GM21390 (cell line): ENCODE measurements around the gene SMG1.
"Not testable (repeated sequence)": the region's sequence is repeated elsewhere in the genome, so short reads cannot be mapped to it uniquely, and the experiment has no call there.

ENCODE experiments used
- ATAC-seq: cut with Tn5 transposase; IDR thresholded peaks from one replicate; pipeline ENCODE4 v1.9.1; 2021; ENCODE audit not compliant: unreplicated experiment

Gene SMG1

DNA sequence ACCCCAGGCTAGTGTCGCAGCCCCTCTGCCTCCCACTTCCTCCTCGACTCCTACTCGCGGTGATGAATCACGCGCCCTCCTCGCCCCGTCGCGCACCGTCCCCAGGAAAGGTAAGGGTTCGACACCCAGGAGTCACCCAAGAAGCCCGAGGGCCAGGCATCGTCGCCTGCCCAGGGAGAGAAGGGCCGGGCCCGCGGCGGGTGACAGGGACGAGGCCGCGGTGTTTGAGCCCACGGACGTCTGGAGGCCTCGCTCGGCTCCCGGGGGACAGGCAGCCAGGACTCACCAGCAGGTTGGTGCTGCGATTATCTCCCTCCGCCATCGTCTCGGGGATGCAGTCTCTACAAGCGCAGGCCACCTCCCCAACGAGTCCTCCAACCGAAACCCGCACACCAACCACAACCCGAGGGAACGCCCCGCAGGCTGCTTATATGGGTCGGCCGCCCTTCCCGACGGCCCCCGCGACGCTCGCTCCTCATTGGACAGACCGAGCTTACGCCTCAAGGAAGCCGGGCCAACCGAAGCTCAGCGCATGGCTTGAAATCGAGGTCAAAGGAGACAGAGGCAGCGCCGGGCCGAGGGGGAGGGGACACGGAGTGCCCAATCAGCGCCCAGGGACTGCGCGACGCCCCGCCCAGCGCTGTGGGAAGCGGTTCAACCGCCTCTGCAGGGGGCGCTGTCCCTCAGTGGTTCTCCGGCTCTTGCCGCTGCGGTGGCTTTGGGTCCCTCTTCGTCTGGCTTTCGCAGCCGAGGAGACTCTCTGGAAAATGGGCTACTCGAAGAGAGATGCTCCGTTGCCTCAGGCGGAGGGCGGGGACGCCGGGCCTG lies 124.8 kb downstream of the SMG1 start, which contains the start of gene ARL6IP1:
ARL6IP1 (minus strand) TSS at position 405 of the 828 bp plus-strand sequence; CDS start at position 322, 83 bp downstream.
- peak; percentile 94 for ATAC-seq

DNA sequence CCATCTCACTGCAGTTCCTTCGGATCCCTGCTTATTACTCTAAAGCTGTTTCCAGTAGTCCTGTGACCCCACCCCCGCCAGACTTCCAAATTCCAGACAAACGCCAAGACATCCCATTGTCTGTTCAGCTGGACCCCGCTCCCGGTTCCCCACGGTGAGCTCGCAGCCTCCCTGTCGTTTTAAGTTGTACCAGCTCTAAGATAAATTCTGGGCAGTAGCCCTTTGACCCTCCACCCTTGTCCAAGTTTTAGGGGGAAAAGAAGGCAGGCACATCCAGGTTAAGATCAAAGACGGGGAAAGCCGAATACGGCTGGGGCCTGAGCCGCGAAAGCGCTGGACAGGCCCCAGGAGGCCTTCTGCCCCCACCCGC lies 125.4 kb downstream of the SMG1 start:
- no peak for ATAC-seq

DNA sequence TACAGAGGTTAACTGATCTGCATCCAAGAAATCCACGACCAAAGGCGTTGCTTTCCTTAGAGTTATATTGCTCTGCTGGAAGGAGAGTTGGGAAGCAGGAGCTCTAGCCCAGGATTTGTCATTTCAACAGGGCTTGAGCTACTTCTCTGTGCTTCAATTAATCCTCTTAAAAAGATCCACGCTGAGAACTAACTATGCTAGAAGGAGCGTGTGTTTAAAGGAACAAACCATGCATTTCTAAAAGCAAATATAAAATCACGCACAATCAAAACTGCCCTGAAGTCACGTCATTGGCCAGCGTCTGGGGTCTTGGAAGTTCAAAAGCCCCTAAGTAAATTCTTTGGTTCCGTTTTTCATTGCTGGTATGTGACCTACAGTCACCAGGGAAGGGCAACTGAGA lies 125.9 kb downstream of the SMG1 start:
- no peak for ATAC-seq

DNA sequence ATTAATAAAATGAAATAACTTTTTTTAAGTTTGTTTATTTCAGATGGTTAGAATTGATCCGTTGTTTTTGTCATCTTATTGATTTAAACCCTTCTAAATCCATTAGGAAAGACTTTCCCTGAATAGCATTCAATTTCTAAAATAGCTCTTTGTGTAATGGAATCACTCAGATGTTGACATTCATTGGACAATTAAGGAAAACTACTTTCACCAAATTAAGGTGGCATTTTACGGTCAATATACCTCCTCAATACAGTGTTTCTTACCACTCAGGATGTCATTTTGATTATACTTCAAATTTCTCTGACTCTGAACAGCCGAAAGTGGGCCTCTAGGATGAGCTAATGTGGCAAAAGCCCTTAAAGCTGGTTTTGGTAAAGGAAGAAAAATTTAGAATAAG lies 126.7 kb downstream of the SMG1 start:
- ATAC-seq = no peak

DNA sequence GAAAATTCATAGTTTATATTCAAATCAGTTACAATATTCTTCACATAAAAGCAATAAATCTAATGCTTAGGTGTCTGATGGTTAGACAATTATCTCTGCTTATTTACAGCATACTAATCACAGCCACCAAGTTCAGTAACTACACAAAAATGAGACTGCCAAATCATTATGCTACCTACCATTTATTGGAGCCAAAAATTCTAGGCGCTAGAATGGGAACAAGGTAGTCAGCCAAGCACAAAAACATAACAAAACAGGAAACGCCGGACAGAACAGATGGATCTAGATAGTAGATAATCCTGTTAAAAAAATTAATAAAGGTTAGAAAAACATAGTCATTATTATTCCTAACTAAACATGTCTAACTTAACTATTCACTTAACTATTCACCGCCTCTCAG lies 128.5 kb downstream of the SMG1 start:
- ATAC-seq = no peak

DNA sequence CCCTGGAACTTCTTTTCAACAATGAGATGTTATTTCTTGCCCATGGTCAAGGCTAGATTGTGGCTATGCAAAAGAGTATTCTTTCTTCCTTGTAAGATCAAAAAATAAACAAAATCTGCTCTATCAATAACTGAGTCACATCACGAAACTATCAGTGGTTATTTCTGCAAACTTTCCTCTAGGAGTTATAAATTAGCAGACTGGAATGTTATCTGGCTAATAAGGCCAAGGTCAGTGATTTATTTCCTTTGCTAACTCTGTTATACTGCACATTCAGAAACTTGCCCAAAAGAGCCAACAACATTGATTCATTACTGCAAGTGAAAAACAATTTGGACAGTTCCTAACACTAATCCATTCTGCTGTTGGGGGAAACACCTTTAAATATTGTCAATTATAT lies 129.8 kb downstream of the SMG1 start:
- ATAC-seq = no peak

DNA sequence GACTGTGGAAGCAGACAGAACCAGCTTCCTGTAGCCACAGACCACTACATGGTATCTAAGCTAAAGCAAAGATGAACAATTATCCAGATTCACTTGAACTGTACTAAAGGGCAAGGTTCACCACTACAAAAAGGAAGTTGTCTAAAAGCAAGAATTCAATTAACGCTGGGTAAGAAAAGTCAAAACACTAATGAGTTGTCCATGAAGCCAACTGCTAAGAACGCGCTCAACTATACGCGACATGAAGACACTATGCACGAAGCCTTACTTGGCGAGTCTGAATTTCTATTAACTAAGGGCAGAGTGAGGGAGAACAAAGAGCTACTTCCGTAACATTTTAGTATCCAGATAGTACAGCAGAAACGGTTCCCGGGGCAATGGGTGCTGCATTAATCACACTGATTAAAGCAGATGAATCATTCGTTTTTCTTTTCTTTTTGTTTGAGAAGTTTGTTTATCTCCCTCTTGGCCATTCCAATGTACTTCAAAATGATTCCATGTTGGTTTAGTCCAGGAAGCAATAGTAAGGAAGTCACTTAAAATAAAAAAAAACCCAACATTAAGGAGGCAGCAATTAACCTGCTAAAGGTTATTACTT lies 133.3 kb downstream of the SMG1 start:
- ATAC-seq = no peak

DNA sequence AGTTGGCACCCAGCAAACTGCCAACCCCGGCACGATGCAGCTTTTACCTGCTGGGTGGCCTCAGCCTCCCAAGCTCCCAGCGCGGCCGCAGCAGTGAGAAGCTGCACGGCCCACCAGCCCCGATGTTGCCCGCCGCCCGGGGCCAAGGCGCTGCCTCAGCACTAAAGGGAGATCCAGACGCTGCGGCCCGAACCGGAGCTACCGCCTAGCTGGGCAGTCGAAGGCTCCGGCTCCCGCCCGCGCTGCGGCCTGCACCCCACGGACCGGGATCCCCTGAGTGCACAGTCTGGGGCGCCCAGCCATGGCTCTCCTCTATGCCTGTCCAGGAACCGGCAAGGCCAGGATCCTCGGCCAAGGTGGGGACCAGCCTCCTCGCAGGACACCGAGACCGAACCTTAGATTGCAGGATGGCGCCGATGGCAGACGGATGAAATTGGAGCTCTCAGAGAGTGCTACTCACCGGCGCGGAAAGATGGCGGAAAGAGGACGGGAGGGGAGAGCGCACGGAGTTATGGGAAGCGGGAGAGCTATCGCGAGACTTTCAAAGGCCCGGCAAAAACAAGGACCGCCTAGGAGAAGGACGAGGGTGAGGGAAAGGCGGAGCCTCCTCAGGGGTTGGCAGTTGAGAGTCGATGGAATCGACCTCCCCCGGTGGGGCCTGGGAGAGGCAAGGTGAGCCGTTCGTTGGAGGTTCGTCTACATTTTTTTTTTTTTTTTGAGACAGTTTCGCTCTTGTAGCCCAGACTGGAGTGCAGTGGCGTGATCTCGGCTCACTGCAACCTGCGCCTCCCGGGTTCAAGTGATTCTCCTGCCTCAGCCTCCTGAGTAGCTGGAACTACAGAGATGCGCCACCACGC lies 136.1 kb downstream of the SMG1 start, which contains the start of gene RPS15A:
RPS15A (minus strand) TSS at position 485 of the 857 bp plus-strand sequence. CDS start 1,221 bp downstream, outside the sequence.
- ATAC-seq = peak; percentile 80

DNA sequence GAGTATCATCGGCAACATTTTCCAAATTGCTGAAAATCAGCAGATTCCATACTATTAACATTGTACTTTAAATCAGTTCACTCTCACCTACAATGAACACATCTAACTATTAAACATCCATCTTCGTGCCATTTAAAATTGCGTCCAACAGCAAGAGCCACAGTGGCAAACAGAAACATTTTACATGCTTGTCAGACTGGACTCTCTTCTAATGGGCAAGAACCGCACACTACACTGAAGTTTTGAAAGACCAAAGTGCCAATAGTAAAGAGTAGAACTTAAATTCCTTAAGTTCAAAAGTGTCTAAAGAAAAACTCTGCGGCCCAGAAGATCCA lies 136.7 kb downstream of the SMG1 start:
- no peak for ATAC-seq

DNA sequence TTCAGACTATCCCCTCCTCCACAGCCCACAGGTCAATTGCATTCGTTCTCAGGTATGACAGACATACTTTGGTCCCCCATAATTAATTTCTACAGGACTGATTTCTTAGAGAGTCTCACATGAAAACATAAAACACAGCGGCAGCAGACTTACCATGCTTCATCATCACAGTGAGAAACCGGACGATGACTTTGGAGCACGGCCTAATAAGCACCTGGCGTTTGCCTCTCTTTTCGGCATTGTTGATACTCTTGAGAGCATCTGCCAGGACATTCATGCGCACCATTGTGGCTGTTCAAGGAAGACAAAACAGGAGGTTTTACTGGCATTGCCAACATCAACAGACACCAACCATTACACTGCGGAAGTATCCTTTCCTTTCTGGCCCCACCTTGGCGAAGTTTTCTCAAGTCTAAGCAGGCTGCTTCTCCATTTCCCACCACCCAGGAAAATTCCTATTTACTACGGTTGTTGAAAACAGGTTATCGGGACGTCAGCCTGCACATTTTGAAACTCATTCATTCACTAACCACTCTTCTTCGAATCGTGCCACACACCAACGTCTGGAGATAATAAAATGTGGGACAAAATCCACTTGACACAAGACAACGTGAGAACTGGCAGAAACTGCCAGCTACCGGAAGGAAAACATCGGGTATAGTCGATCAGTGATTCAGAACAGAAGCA lies 137.2 kb downstream of the SMG1 start:
- ATAC-seq = no peak

DNA sequence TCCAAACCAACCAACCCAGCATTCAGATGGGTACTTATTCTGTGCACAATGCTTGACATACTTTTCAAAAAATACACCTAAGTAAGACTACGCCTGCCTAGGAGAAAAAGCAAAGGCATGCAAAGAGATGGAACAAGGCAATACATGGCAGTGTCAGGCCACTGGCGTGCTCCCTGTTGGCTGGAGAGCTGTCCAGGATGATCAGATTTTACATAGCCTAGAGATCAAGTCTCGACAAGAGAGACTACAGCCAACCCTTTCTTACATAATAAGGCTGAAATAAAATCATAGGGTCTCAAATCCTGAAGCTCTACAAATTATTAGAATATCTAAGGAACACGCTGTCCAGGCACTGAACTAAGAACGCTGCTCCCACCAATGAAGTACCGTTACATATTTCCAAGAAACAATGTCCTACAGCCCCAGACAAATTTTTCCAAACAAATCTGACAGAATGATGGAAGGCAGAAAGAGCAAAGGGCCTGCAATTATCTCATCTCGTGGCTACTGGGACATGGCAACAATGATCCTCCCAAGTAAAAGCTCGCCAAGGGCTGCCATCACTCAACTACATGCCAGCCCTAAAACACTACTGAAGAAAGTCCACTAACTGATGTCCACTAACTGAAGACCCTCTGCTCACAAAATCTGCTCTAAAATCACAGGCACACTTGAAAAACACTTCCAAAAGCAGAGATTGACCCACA lies 141.1 kb downstream of the SMG1 start:
- no peak for ATAC-seq

DNA sequence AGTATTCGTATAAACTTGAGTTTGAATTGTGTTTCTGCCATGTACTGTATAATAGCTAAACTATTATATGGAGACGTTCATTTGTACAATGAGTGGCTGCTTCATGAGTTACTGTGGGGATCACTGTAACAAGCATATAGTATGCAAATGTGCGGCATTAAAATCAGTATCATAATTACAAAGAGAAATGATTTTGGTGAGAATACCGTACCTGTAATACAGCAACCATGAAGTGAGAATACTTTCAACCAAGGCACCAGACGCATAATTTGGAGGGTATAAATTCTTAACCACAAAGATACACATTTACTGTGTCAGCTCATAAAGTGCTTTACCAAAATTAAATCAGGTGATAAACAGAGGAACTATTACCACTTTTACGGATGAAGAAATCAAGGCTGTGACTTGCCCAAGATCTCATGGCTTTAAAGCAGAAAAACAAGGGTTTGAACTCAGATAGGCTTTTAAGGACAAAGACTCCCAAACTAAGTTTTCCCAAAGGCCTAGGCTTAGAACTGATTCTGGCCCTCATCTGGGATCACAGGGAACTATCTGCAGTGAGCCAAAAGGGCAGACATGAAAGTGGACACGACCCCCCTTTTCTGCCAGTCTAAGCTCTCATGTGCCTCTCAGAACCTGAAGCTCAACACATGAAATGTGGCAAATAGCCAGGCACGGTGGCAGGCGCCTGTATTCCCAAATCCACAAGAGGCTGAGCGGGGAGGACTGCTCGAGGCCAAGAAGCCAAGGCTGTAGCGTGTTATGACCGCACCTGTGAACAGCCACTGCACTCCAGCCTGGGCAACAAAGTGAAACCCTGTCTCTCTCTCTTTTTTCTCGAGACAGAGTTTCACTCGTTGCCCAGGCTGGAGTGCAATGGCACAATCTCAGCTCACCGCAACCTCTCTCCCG lies 142.5 kb downstream of the SMG1 start:
- no peak for ATAC-seq

DNA sequence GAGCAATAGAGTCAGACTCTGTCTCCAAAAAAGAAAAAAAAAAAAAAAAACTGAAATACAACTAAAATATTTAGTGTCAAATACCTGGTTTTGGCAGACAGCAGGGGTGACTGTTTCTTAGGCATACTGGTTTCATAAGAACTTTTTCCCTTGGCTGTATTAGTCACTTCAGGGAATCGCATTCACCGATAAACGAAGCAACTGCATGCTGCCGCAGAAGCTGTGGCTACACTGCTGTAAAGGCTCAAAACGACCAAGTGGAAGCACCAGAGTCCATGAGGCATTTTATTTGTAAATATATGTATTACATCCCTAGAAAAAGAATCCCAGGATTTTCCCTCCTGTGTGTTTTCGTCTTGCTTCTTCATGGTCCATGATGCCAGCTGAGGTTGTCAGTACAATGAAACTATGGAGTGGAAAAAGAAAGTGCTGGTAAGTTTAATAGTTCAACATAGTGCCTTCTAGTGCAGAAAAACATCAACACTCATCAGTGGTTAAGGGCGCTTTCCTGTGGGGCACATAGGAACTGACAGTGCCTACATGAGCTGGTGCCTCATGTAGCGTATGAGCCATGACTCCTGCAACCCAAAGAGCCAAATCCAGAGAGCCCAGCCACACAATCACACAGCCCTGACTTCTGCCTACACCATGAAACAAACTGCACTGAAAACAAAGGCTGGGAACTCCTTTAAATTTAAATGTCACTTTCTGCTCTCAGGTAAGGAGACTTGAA lies 143.3 kb downstream of the SMG1 start:
- no peak for ATAC-seq

DNA sequence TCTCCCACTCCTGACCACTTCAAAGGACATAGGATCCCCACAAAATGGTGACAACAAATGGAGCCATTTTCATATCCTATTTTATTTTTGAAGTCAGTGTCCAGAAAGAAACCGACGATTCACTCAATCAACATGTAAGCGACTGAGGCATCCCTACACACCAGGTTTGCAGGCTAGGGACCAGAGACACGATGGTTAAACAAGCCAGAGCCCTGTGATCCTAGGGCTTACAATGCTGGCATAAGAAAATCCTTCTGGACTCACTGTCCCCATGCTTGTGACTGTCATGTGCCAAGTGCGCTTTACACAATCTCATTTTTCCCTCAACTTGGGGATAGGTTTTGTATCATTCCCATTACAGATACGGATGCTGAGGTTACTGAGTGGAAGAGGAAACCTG lies 145.0 kb downstream of the SMG1 start:
- not testable (repeated sequence) for ATAC-seq

DNA sequence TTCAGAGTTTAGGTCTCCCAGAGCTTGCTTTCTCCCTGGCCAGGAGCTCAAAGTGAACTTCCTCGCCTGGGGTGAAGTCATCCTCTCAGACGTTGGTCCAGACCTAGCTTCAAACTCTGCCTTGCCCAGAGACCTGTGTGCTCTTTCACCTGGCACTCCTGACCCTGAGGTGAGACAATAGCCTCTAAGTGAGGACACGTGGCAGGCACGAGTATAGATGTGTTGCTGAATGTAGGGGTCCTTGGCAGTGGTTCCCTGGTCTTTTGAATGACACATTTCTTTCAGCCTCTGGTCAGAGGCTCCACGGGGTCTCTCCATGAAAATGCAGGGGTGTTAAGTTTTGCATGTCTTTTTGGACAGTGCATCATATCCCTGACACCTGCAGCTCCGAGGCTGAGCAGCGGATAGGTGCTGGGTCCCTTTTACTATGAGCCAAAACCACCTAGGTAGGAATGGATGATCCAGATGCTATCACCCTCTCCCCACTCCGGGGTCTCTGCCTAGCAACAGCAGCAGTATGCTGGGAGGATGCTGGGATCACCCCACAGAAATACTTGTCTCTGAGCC lies 145.7 kb downstream of the SMG1 start:
- ATAC-seq = not testable (repeated sequence)

DNA sequence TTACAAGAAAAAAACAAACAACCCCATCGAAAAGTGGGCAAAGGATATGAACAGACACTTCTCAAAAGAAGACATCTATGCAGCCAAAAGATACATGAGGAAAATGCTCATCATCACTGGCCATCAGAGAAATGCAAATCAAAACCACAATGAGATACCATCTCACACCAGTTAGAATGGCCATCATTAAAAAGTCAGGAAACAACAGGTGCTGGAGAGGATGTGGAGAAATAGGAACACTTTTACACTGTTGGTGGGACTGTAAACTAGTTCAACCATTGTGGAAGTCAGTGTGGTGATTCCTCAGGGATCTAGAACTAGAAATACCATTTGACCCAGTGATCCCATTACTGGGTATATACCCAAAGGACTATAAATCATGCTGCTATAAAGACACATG lies 148.5 kb downstream of the SMG1 start:
- not testable (repeated sequence) for ATAC-seq

DNA sequence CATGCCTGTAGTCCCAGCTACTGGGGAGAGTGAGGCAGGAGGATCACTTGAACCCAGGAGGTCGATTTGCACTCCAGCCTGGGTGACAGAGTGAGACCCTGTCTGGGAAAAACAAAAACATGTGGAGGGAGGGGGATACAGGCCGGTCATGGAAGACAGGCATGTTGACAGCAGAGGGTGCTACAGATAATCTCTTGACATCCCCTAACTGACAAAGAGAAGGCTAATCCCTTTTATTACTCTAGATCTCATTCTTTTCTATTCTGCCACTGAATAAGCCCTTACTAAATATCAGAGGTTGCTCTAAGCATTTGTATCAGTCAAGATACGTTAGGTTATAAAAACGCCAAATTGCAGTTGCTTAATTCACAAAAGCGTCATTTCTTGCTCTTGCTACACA lies 149.9 kb downstream of the SMG1 start:
- ATAC-seq = not testable (repeated sequence)

DNA sequence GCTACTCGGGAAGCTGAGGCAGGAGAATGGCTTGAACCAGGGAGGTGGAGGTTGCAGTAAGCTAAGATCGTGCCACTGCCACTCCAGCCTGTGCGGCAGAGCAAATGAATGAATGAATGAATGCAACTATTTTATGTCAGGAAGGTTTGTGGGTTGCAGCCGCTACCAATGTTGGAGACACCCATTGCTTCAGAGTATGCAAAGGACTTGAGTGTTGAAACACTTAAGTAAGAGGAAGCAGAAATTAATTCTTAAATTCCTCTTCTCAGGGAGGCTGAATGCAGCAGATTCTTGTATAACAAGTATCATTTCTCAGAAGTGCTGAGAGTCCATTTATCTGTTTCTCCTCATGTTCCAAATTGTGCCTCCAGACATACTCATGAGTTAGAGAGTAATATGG lies 151.6 kb downstream of the SMG1 start:
- not testable (repeated sequence) for ATAC-seq
